Measurements from ENCODE around the gene UNC13B.

GRCh38 chr9:35152926-35153325 is 8.9 kb upstream of the UNC13B start:
- TF ChIP-seq CTCF (IDR thresholded peaks at IDR 0.05; ENCODE audit: low read length) (no peak), EZH2 (IDR thresholded peaks at IDR 0.05; ENCODE audit: borderline replicate concordance, low read length) (no peak)

All from OCI-LY1 (cell line).